Stimulated activated CD8-positive, alpha-beta memory T cell treated with anti-CD3 and anti-CD28 coated beads, Interleukin-12 subunit alpha, Interleukin-12 subunit beta, amount 100 ng/mL, for 24 hours (primary cell): ENCODE results near the gene TJP1.
"Not testable (repeated sequence)": the region's sequence is repeated elsewhere in the genome, so short reads cannot be mapped to it uniquely, and the experiment has no call there.

Experiments used
- DNase-seq: peaks from one replicate; pipeline ENCODE4 v3.0.0-alpha.2; 2020; ENCODE audit errors: extremely low read depth

Gene TJP1

GRCh38 chr15:29665444-29666003 is 156.7 kb downstream of the TJP1 start:
- no peak for DNase-seq

- DNase-seq = no peak
Measured at GRCh38 chr15:29664406-29664805, 157.9 kb downstream of the TJP1 start.

GRCh38 chr15:29657476-29657817 is 164.8 kb downstream of the TJP1 start:
- not testable (repeated sequence) for DNase-seq

GRCh38 chr15:29656636-29657475 is 165.4 kb downstream of the TJP1 start:
- no peak for DNase-seq

GRCh38 chr15:29652595-29652994 is 169.7 kb downstream of the TJP1 start:
- DNase-seq = no peak

- DNase-seq = no peak
Measured at GRCh38 chr15:29651476-29652233, 170.6 kb downstream of the TJP1 start.
